ENCODE data around the gene HLA-DOA.
A peak's percentile ranks its signal among the peaks of the same experiment; 100 is the strongest.

The HLA-DOA gene

DNA sequence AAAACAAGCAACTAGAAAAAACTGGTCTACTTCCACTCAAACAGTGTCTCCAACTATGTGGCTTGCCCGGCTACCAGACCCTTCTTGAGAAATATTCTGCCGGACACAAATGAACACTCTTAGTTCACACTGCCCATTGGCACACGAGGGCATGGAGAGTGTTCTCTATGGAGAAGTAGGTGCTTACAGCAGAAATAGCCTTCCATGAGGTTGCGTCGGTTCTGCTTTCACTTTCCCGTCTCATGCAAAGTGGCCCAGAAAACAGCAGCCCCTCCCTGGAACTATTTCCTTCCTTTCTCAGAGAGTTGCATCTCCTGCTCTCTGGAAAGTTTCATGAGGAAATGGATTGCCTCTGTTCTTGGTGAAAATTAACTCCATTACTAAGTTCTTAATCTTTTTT is 9.5 kb upstream of the HLA-DOA start:
- Histone ChIP-seq H3K79me1 (replicated peaks; ENCODE audit: low read length, poor library complexity, severe bottlenecking) (no peaks in the 10 kb centered on the region), H3K4me1 (ENCODE audit: control insufficient read depth, insufficient read depth, low read depth, low read length) (no peaks in the 10 kb centered on the region), H4K91ac (ENCODE audit: low read length) (no peak overlapping the region), H3K4me2 (ENCODE audit: low read length, poor library complexity, severe bottlenecking) (no peak overlapping the region), H3K23ac (ENCODE audit: low read length in 2 of 2) (no peak overlapping the region), H3K4ac (ENCODE audit: low read depth in 1 of 2, low read length in 2 of 2) (no peak overlapping the region), H3K27me3 (ENCODE audit: control insufficient read depth in 1 of 2, insufficient read depth in 1 of 2, low read length in 2 of 2) (peaks cover 5 to 71% of the 10 kb centered on the region in 2 experiments), H2AFZ (ENCODE audit: low read depth, low read length) (peak overlapping the region; percentile 18), H2AK5ac (ENCODE audit: low read length, severe bottlenecking) (no peak overlapping the region), H3K27ac (ENCODE audit: low read length, poor library complexity, severe bottlenecking) (no peak overlapping the region), H2BK12ac (ENCODE audit: low read length in 2 of 2) (no peak overlapping the region), H3K9ac (ENCODE audit: low read length) (peak overlapping the region; percentile 83), H2BK120ac (ENCODE audit: low read depth, low read length) (no peak overlapping the region), H2BK15ac (ENCODE audit: low read depth, poor library complexity, severe bottlenecking) (no peak overlapping the region), H2BK5ac (ENCODE audit: low read depth, low read length, poor library complexity, severe bottlenecking) (no peak overlapping the region), H4K8ac (ENCODE audit: low read length) (peak overlapping the region; percentile 15), H3K18ac (ENCODE audit: low read depth in 1 of 2, low read length in 2 of 2) (peak overlapping the region in 1 of 2 experiments; percentile 5), H3K14ac (ENCODE audit: low read length in 2 of 2) (no peak overlapping the region), H3K4me3 (ENCODE audit: insufficient read depth in 1 of 2, low read depth in 1 of 2, low read length in 2 of 2) (peak overlapping the region in 1 of 2 experiments; percentile 72), H3K9me3 (ENCODE audit: control insufficient read depth, low read length) (no peaks in the 10 kb centered on the region), H3K36me3 (ENCODE audit: control insufficient read depth in 1 of 2, insufficient read depth in 2 of 2, low read depth in 1 of 2, low read length in 2 of 2) (no peaks in the 10 kb centered on the region)
- 21% methylated on average over 6 of the region's 6 CpGs for WGBS
- DNase-seq: peak; percentile 92

DNA sequence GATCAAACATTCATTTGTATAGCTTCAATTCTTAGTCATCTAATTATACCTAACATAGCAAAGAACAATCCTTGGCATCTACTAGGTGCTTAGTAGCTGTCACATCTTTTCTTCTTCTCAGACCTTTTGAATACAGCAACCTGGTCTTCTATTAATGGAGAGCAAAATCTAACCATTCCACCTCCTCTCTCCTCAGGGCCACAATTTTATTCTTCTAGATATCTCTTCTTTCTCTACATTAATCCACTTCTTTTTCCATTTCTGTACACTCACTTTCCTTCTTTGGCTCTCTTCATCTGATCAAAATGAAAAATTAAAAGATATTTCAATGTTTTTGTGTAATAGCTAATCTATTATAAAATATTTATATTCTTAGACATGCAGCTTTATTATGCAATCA is 9.0 kb upstream of the HLA-DOA start:
- no peak overlapping the region for H3K27ac ChIP-seq (ENCODE audit: low read length, poor library complexity, severe bottlenecking)
- H3K79me1 ChIP-seq (replicated peaks; ENCODE audit: low read length, poor library complexity, severe bottlenecking): no peaks in the 10 kb centered on the region
- no peak overlapping the region for H4K8ac ChIP-seq (ENCODE audit: low read length)
- H2BK120ac ChIP-seq (ENCODE audit: low read depth, low read length): no peak overlapping the region
- no peak overlapping the region for H4K91ac ChIP-seq (ENCODE audit: low read length)
- no peaks in the 10 kb centered on the region for H3K9me3 ChIP-seq (ENCODE audit: control insufficient read depth, low read length)
- H2AFZ ChIP-seq (ENCODE audit: low read depth, low read length): no peak overlapping the region
- no peak overlapping the region for H3K4ac ChIP-seq (ENCODE audit: low read depth in 1 of 2, low read length in 2 of 2)
- H3K9ac ChIP-seq (ENCODE audit: low read length): peak overlapping the region; percentile 83
- no peak overlapping the region for H3K23ac ChIP-seq (ENCODE audit: low read length in 2 of 2)
- no peak overlapping the region for H2AK5ac ChIP-seq (ENCODE audit: low read length, severe bottlenecking)
- peak overlapping the region in 1 of 2 experiments; percentile 72 for H3K4me3 ChIP-seq (ENCODE audit: insufficient read depth in 1 of 2, low read depth in 1 of 2, low read length in 2 of 2)
- H2BK15ac ChIP-seq (ENCODE audit: low read depth, poor library complexity, severe bottlenecking): no peak overlapping the region
- no peak overlapping the region for H3K4me2 ChIP-seq (ENCODE audit: low read length, poor library complexity, severe bottlenecking)
- no peak overlapping the region for H3K18ac ChIP-seq (ENCODE audit: low read depth in 1 of 2, low read length in 2 of 2)
- no peaks in the 10 kb centered on the region for H3K4me1 ChIP-seq (ENCODE audit: control insufficient read depth, insufficient read depth, low read depth, low read length)
- no peak overlapping the region for H2BK12ac ChIP-seq (ENCODE audit: low read length in 2 of 2)
- H3K27me3 ChIP-seq (ENCODE audit: control insufficient read depth in 1 of 2, insufficient read depth in 1 of 2, low read length in 2 of 2): peaks cover 10 to 76% of the 10 kb centered on the region in 2 experiments
- H2BK5ac ChIP-seq (ENCODE audit: low read depth, low read length, poor library complexity, severe bottlenecking): no peak overlapping the region
- no peak for DNase-seq
- no peaks in the 10 kb centered on the region for H3K36me3 ChIP-seq (ENCODE audit: control insufficient read depth in 1 of 2, insufficient read depth in 2 of 2, low read depth in 1 of 2, low read length in 2 of 2)
- H3K14ac ChIP-seq (ENCODE audit: low read length in 2 of 2): no peak overlapping the region

DNA sequence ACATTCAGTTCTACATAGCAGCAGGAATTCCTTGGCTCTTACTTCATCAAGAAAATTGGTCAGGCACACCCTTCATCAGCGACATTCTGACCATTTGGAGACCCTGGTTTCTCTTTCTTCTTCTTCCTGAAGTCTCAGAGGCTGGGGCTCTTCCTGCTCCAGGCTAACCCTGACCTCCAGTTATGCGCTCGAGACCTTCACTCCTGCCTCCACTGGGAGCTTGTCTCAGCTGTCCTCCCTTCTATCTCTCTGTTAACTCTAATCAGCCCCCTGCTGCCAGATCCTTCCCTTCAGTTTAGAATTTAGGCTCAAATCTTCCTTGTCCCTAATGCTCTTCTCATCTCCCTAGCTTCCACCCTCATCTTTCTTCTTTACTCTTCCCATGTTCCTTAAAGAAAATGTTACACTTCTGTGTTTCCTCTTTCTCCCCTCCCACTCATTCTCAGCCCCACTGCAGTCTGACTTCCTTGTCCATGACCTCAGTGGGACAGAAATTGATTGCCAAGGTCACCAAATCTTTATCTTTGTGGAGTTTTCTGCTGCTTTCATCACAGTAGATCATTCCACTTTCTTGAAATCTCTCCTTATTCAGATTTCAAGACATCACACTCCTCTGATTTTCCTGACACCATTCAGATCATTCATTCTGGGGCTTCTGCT is 8.4 kb upstream of the HLA-DOA start:
- DNase-seq: no peak
- no peak overlapping the region for H3K9ac ChIP-seq (ENCODE audit: low read length)
- H3K4me2 ChIP-seq (ENCODE audit: low read length, poor library complexity, severe bottlenecking): no peak overlapping the region
- H3K18ac ChIP-seq (ENCODE audit: low read depth in 1 of 2, low read length in 2 of 2): no peak overlapping the region
- no peaks in the 10 kb centered on the region for H3K36me3 ChIP-seq (ENCODE audit: control insufficient read depth in 1 of 2, insufficient read depth in 2 of 2, low read depth in 1 of 2, low read length in 2 of 2)
- H2BK120ac ChIP-seq (ENCODE audit: low read depth, low read length): peak overlapping the region; percentile 59
- H3K27ac ChIP-seq (ENCODE audit: low read length, poor library complexity, severe bottlenecking): no peak overlapping the region
- peaks cover 16 to 75% of the 10 kb centered on the region in 2 experiments for H3K27me3 ChIP-seq (ENCODE audit: control insufficient read depth in 1 of 2, insufficient read depth in 1 of 2, low read length in 2 of 2)
- no peak overlapping the region for H2BK5ac ChIP-seq (ENCODE audit: low read depth, low read length, poor library complexity, severe bottlenecking)
- H3K79me1 ChIP-seq (replicated peaks; ENCODE audit: low read length, poor library complexity, severe bottlenecking): no peaks in the 10 kb centered on the region
- no peak overlapping the region for H3K14ac ChIP-seq (ENCODE audit: low read length in 2 of 2)
- H2BK12ac ChIP-seq (ENCODE audit: low read length in 2 of 2): no peak overlapping the region
- no peaks in the 10 kb centered on the region for H3K4me1 ChIP-seq (ENCODE audit: control insufficient read depth, insufficient read depth, low read depth, low read length)
- no peak overlapping the region for H2BK15ac ChIP-seq (ENCODE audit: low read depth, poor library complexity, severe bottlenecking)
- H4K8ac ChIP-seq (ENCODE audit: low read length): no peak overlapping the region
- WGBS: 64% methylated on average over 3 of the region's 3 CpGs
- H3K23ac ChIP-seq (ENCODE audit: low read length in 2 of 2): no peak overlapping the region
- no peak overlapping the region for H2AFZ ChIP-seq (ENCODE audit: low read depth, low read length)
- H3K4me3 ChIP-seq (ENCODE audit: insufficient read depth in 1 of 2, low read depth in 1 of 2, low read length in 2 of 2): no peak overlapping the region
- H2AK5ac ChIP-seq (ENCODE audit: low read length, severe bottlenecking): no peak overlapping the region
- H3K4ac ChIP-seq (ENCODE audit: low read depth in 1 of 2, low read length in 2 of 2): no peak overlapping the region
- H4K91ac ChIP-seq (ENCODE audit: low read length): no peak overlapping the region
- no peaks in the 10 kb centered on the region for H3K9me3 ChIP-seq (ENCODE audit: control insufficient read depth, low read length)

DNA sequence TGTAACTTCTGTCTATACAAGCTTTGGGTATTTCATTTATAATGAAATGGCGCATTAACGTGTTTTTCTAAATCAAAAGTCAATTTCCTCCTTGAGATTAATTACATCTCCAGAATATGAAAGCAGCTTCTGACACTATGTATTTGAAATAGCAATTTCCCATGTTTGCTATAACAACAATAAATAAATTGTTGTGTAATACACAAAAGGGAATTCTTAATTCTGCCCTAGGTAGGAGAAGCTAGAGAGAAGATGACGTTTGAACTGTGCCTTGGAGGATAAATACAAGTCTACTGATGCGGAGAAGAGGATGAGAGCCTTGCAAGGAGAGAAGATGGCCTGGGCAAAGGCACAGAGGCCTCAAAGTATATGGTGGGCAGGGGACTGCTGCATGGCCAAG is 7.6 kb upstream of the HLA-DOA start:
- no peak overlapping the region for H3K4me3 ChIP-seq (ENCODE audit: insufficient read depth in 1 of 2, low read depth in 1 of 2, low read length in 2 of 2)
- no peak overlapping the region for H2BK120ac ChIP-seq (ENCODE audit: low read depth, low read length)
- H3K27ac ChIP-seq (ENCODE audit: low read length, poor library complexity, severe bottlenecking): no peak overlapping the region
- no peaks in the 10 kb centered on the region for H3K79me1 ChIP-seq (replicated peaks; ENCODE audit: low read length, poor library complexity, severe bottlenecking)
- peak overlapping the region in 1 of 2 experiments; percentile 77 for H3K23ac ChIP-seq (ENCODE audit: low read length in 2 of 2)
- H3K36me3 ChIP-seq (ENCODE audit: control insufficient read depth in 1 of 2, insufficient read depth in 2 of 2, low read depth in 1 of 2, low read length in 2 of 2): no peaks in the 10 kb centered on the region
- H3K4me1 ChIP-seq (ENCODE audit: control insufficient read depth, insufficient read depth, low read depth, low read length): no peaks in the 10 kb centered on the region
- H3K18ac ChIP-seq (ENCODE audit: low read depth in 1 of 2, low read length in 2 of 2): no peak overlapping the region
- 86% methylated on average over 4 of the region's 4 CpGs for WGBS
- no peak overlapping the region for H2BK5ac ChIP-seq (ENCODE audit: low read depth, low read length, poor library complexity, severe bottlenecking)
- H3K9me3 ChIP-seq (ENCODE audit: control insufficient read depth, low read length): no peaks in the 10 kb centered on the region
- DNase-seq: no peak
- H3K14ac ChIP-seq (ENCODE audit: low read length in 2 of 2): no peak overlapping the region
- H2AFZ ChIP-seq (ENCODE audit: low read depth, low read length): peak overlapping the region; percentile 23
- no peak overlapping the region for H2BK15ac ChIP-seq (ENCODE audit: low read depth, poor library complexity, severe bottlenecking)
- H3K9ac ChIP-seq (ENCODE audit: low read length): no peak overlapping the region
- H4K8ac ChIP-seq (ENCODE audit: low read length): no peak overlapping the region
- no peak overlapping the region for H4K91ac ChIP-seq (ENCODE audit: low read length)
- H2AK5ac ChIP-seq (ENCODE audit: low read length, severe bottlenecking): no peak overlapping the region
- no peak overlapping the region for H3K4me2 ChIP-seq (ENCODE audit: low read length, poor library complexity, severe bottlenecking)
- peaks cover 21 to 70% of the 10 kb centered on the region in 2 experiments for H3K27me3 ChIP-seq (ENCODE audit: control insufficient read depth in 1 of 2, insufficient read depth in 1 of 2, low read length in 2 of 2)
- H3K4ac ChIP-seq (ENCODE audit: low read depth in 1 of 2, low read length in 2 of 2): no peak overlapping the region
- H2BK12ac ChIP-seq (ENCODE audit: low read length in 2 of 2): no peak overlapping the region

All from mesenchymal stem cell (in vitro differentiated cells and primary cell).